Measurements from ENCODE around the gene C19orf47. TPM values are rescaled to one million over a fixed set of nuclear protein-coding genes. Genes with fewer than 3 reads are reported as not detected.

Gene C19orf47
- total and polyA plus RNA-seq, 9 donors, result 36.6 to 70.2 (median 58.5) TPM

DNA sequence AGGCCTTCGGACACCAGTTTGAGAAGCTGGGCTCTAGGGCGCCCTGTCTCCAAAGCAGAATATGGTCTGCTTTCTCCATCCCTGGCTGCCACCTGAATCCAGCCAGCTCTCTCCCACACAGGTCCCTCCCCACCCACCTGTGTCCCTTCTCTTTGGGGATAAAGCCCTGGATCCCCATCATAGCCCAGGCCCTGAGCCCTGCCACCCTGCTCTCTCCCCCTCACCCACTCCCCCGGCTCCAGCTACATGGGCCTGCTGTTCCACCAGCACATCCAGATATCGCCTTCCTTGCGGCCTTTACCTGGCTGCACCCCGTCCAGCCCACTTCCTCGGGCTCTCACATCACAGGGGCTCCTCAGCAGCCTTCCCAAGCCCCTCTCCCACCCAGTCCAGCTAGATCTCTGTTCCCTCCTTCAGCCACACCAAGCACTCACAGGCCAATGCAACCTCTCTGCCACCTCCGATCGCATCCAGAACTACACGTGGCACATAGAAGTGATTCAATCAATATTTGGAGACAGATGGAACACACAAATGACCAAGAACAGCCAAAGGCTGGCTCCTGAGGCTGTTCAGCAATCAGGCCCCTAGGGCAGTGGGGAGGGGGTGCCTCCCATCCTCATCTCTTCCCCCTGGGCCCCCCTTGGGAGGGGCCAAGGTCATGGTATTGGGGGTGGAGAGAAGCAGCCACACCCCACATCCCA is 70.7 kb downstream of the C19orf47 start:
- H3K27ac ChIP-seq (ENCODE audit: low read length), result peak overlapping the region; percentile 92
- no peaks in the 10 kb centered on the region for H3K27me3 ChIP-seq (ENCODE audit: control insufficient read depth, insufficient read depth, low read length)
- DNase-seq, result peak; percentile 22
- no peaks in the 10 kb centered on the region for H3K9me3 ChIP-seq (replicated peaks; ENCODE audit: control insufficient read depth, low read depth, low read length)
- H3K4me1 ChIP-seq (ENCODE audit: control insufficient read depth, insufficient read depth, low read length), result peaks cover 77% of the 10 kb centered on the region
- 91% methylated on average over 7 of the region's 10 CpGs for WGBS (ENCODE audit: insufficient coverage)
- H3K36me3 ChIP-seq (ENCODE audit: control insufficient read depth, insufficient read depth, low read length), result peaks cover 21% of the 10 kb centered on the region
- no peak overlapping the region for H3K4me3 ChIP-seq (ENCODE audit: low read length)

DNA sequence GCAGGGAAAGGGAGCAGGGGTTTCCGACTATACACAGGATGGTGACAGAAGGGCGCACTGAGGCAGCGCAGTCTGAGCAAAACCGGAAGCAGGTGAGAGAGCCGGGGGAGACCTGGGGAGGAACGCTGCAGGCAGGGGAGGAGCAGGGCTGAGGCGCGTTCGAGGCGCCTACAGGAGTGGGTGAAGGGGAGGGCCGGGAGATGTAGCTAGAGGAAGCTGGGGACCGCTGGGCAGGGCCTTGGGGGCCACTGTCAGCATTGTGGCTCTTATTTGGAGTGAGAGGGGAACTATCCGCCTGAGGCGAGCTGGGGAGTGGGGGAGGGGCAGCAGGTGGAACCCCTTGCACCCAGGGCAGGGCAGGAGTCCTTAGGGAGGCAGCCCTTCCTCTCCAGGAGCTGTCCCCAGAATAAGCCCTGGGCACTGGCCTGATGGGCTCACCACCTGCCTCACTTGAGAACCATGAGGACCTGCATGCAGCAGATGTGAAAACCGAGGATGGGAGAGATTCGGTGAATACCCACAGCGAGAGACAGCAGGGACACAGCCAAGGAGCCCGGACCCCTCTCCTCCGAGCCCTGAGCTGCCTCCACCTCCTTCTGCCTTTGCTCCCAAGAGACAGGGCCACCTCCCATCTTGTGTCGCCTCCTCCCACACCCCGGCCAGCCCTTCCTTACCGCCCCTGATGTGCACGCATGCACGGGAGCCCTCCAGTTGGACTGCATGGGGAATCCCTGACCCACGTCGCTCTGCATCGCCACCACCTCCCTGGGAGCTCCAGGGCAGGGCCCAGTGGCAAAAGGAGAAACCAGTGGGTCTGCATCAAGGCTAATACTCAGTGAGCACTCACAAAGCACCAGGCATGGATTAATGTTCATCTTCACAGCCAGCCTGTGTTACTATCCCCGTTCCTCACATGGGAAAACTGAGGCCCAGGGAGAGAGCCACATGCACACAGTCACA is 73.3 kb downstream of the C19orf47 start:
- Histone ChIP-seq H3K36me3 (ENCODE audit: control insufficient read depth, insufficient read depth, low read length) (peaks cover 21% of the 10 kb centered on the region), H3K9me3 (replicated peaks; ENCODE audit: control insufficient read depth, low read depth, low read length) (no peaks in the 10 kb centered on the region), H3K27me3 (ENCODE audit: control insufficient read depth, insufficient read depth, low read length) (no peaks in the 10 kb centered on the region), H3K27ac (ENCODE audit: low read length) (no peak overlapping the region), H3K4me1 (ENCODE audit: control insufficient read depth, insufficient read depth, low read length) (peaks cover 59% of the 10 kb centered on the region), H3K4me3 (ENCODE audit: low read length) (no peak overlapping the region)
- WGBS (ENCODE audit: insufficient coverage), result 57% methylated on average over 26 of the region's 28 CpGs
- no peak for DNase-seq

DNA sequence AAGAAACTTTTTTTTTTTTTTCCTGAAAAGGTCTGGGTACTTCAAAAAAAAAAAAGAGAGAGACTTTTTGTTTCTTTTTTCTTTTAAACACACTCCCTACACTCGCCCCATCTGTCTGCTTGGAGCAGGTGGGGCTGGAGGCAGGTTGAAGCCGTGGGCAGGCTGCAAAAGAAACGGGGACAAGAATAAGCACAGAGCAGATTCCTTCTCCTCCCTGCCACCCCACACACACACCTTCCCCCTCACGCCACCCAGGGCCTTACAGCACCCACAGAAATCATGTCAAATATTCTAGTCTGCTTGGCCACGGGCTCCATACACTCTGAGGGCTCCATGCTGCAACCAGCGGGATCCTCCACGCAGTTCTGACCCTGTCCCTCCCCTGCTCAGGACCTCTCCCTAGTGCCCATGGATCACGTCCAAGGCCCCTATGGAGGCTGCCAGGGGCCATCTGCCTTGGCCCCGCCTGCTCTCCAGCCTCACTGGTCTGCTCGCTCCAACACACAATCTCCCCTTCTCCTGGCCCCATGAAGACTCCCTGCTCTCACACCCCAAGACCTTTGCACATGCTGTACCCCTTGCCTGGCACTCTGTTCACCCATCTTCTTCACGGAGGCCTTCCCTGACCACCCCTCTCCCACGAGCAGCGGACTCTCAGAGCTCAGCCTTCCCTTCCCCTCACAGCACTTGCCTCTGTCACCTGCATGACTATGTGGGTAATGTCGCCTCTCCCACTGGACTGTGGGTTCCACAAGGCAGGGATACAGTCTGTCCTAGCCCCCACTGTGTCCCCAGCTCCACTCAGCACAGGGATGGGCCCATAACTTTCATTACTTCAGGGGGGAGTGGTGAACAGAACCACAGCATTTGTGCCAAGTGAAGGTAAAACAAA is 74.5 kb downstream of the C19orf47 start:
- H3K9me3 ChIP-seq (replicated peaks; ENCODE audit: control insufficient read depth, low read depth, low read length), result no peaks in the 10 kb centered on the region
- H3K4me3 ChIP-seq (ENCODE audit: low read length), result no peak overlapping the region
- 51% methylated on average over 13 of the region's 14 CpGs for WGBS (ENCODE audit: insufficient coverage)
- no peaks in the 10 kb centered on the region for H3K27me3 ChIP-seq (ENCODE audit: control insufficient read depth, insufficient read depth, low read length)
- H3K36me3 ChIP-seq (ENCODE audit: control insufficient read depth, insufficient read depth, low read length), result peaks cover 25% of the 10 kb centered on the region
- peak; percentile 21 for DNase-seq
- peaks cover 48% of the 10 kb centered on the region for H3K4me1 ChIP-seq (ENCODE audit: control insufficient read depth, insufficient read depth, low read length)
- no peak overlapping the region for H3K27ac ChIP-seq (ENCODE audit: low read length)

DNA sequence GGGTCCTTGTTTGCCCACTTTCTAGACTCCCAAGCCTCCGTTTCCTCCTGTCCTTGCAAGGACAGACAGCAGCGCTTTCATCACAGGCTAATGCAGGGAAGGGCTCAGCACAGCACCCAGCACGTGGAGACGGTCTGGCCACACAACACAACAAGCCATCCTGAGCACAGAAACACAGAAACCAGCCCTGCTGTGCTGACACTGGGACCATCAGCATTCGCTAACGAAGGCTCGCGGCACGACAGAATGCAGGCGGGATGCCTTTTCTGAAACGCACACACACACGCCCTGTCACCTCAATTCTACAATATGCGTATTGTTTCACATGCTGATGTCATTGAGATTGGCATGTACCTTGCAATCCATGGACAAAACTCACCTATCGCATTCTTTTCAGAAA is 75.9 kb downstream of the C19orf47 start:
- Histone ChIP-seq H3K36me3 (ENCODE audit: control insufficient read depth, insufficient read depth, low read length) (peaks cover 28% of the 10 kb centered on the region), H3K27ac (ENCODE audit: low read length) (no peak overlapping the region), H3K4me1 (ENCODE audit: control insufficient read depth, insufficient read depth, low read length) (peaks cover 44% of the 10 kb centered on the region), H3K4me3 (ENCODE audit: low read length) (no peak overlapping the region), H3K27me3 (ENCODE audit: control insufficient read depth, insufficient read depth, low read length) (no peaks in the 10 kb centered on the region), H3K9me3 (replicated peaks; ENCODE audit: control insufficient read depth, low read depth, low read length) (no peaks in the 10 kb centered on the region)
- no peak for DNase-seq
- WGBS (ENCODE audit: insufficient coverage), result 92% methylated on average over 8 of the region's 14 CpGs

DNA sequence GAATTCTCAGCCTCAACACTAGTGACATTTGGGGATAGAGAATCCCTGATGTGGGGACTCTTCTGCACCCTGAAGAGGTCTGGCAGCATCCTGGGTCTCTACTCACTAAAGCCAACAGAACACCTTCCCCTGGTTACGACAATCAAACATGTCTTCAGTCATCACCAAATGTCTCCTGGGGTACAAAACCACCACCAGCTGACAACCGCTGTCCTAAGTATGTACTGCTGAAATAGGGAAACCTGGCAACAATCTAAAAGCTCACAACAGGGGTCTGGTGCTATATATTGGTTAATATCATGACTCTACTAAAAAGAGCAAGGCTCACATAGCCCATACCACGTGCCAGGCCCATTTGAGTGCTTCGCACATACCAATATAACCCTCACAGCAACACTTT is 76.5 kb downstream of the C19orf47 start:
- H3K27me3 ChIP-seq (ENCODE audit: control insufficient read depth, insufficient read depth, low read length), result no peaks in the 10 kb centered on the region
- H3K27ac ChIP-seq (ENCODE audit: low read length), result no peak overlapping the region
- WGBS (ENCODE audit: insufficient coverage), result no CpG with 5 or more reads among the region's 4 CpGs
- DNase-seq, result no peak
- H3K4me3 ChIP-seq (ENCODE audit: low read length), result no peak overlapping the region
- peaks cover 28% of the 10 kb centered on the region for H3K36me3 ChIP-seq (ENCODE audit: control insufficient read depth, insufficient read depth, low read length)
- H3K4me1 ChIP-seq (ENCODE audit: control insufficient read depth, insufficient read depth, low read length), result peaks cover 45% of the 10 kb centered on the region
- H3K9me3 ChIP-seq (replicated peaks; ENCODE audit: control insufficient read depth, low read depth, low read length), result no peaks in the 10 kb centered on the region

DNA sequence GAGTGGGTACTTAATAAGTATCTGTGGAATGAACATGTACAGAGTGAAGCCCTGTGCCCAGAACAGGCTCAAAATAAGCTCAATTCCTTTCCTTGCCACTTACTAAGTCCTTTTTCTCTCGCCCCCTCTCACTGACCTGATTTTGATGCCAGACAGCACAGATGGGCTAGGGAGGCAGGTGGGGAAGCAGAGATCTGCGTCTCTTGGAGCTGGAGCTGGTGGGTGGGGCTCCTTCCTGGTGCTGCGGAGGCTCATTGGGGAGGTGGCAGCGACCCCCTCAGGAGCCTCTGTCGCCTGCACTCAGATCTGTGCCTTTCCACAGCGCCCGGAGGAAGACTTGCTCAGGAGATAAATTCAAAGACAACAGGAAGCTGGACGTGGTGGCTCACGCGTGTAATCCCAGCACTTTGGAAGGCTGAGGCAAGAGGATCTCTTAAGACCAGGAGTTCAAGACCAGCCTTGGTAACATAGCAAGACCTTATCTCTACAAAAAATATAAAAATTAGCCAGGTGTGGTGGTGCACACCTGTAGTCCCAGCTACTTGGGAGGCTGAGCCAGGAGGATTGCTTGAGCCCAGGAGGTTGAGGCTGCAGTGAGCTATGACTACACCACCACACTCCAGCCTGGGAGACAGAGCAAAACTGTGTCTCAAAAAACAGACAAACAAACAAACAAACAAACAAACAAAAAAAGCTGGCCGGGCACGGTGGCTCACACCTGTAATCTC is 77.7 kb downstream of the C19orf47 start:
- Histone ChIP-seq H3K27me3 (ENCODE audit: control insufficient read depth, insufficient read depth, low read length) (no peaks in the 10 kb centered on the region), H3K36me3 (ENCODE audit: control insufficient read depth, insufficient read depth, low read length) (peaks cover 28% of the 10 kb centered on the region), H3K4me3 (ENCODE audit: low read length) (no peak overlapping the region), H3K27ac (ENCODE audit: low read length) (no peak overlapping the region), H3K9me3 (replicated peaks; ENCODE audit: control insufficient read depth, low read depth, low read length) (no peaks in the 10 kb centered on the region), H3K4me1 (ENCODE audit: control insufficient read depth, insufficient read depth, low read length) (peaks cover 55% of the 10 kb centered on the region)
- WGBS (ENCODE audit: insufficient coverage), result 83% methylated on average over 4 of the region's 12 CpGs
- DNase-seq, result no peak

Other genes with a start within 250 kb of the C19orf47 start
- gene MAP3K10, start 157.0 kb downstream of the C19orf47 start, total RNA-seq, result 4.2 TPM
- 10 to 100 TPM in 6 of 8 donors, 1 to 10 TPM in 2; 7.4 to 12.6 (median 11.0) TPM for gene MAP3K10, start 157.0 kb downstream of the C19orf47 start, polyA plus RNA-seq (ENCODE audit: insufficient read depth in 1 of 8, insufficient read length in 8 of 8, low replicate concordance in 1 of 8)
- gene TTC9B, start 130.0 kb downstream of the C19orf47 start, total RNA-seq, result 0.09 TPM
- under 1 TPM in 5 of 8 donors, not detected in 3; 0.08 to 0.13 (median 0.12) TPM for gene TTC9B, start 130.0 kb downstream of the C19orf47 start, polyA plus RNA-seq (ENCODE audit: insufficient read depth in 1 of 8, insufficient read length in 8 of 8, low replicate concordance in 1 of 8)
- gene CCNP, start 121.7 kb downstream of the C19orf47 start, total RNA-seq, result 0.31 TPM
- gene CCNP, start 121.7 kb downstream of the C19orf47 start, polyA plus RNA-seq (ENCODE audit: insufficient read depth in 1 of 8, insufficient read length in 8 of 8, low replicate concordance in 1 of 8), result under 1 TPM; 0.23 to 0.65 (median 0.39) TPM
- 120 TPM for gene AKT2, start 63.1 kb downstream of the C19orf47 start, total RNA-seq
- 100 to 1,000 TPM; 149 to 223 (median 176) TPM for gene AKT2, start 63.1 kb downstream of the C19orf47 start, polyA plus RNA-seq (ENCODE audit: insufficient read depth in 1 of 8, insufficient read length in 8 of 8, low replicate concordance in 1 of 8)
- gene PLD3, start 298 bp upstream of the C19orf47 start, total RNA-seq, result 255 TPM
- 100 to 1,000 TPM; 193 to 271 (median 265) TPM for gene PLD3, start 298 bp upstream of the C19orf47 start, polyA plus RNA-seq (ENCODE audit: insufficient read depth in 1 of 8, insufficient read length in 8 of 8, low replicate concordance in 1 of 8)
- 0.13 TPM for gene HIPK4, start 41.8 kb upstream of the C19orf47 start, total RNA-seq
- 1 to 10 TPM; 1.2 to 3.7 (median 1.9) TPM for gene HIPK4, start 41.8 kb upstream of the C19orf47 start, polyA plus RNA-seq (ENCODE audit: insufficient read depth in 1 of 8, insufficient read length in 8 of 8, low replicate concordance in 1 of 8)
- 7.7 TPM for gene PRX, start 65.0 kb upstream of the C19orf47 start, total RNA-seq
- gene PRX, start 65.0 kb upstream of the C19orf47 start, polyA plus RNA-seq (ENCODE audit: insufficient read depth in 1 of 8, insufficient read length in 8 of 8, low replicate concordance in 1 of 8), result 1 to 10 TPM; 7.0 to 9.3 (median 7.8) TPM
- gene SERTAD1, start 77.6 kb upstream of the C19orf47 start, total RNA-seq, result 9.8 TPM
- 1 to 10 TPM; 5.7 to 9.1 (median 8.0) TPM for gene SERTAD1, start 77.6 kb upstream of the C19orf47 start, polyA plus RNA-seq (ENCODE audit: insufficient read depth in 1 of 8, insufficient read length in 8 of 8, low replicate concordance in 1 of 8)
- gene SERTAD3, start 95.9 kb upstream of the C19orf47 start, total RNA-seq, result 45.5 TPM
- gene SERTAD3, start 95.9 kb upstream of the C19orf47 start, polyA plus RNA-seq (ENCODE audit: insufficient read depth in 1 of 8, insufficient read length in 8 of 8, low replicate concordance in 1 of 8), result 10 to 100 TPM; 48.9 to 66.1 (median 54.3) TPM
- 57.9 TPM for gene BLVRB, start 117.3 kb upstream of the C19orf47 start, total RNA-seq
- 10 to 100 TPM; 41.4 to 55.7 (median 42.7) TPM for gene BLVRB, start 117.3 kb upstream of the C19orf47 start, polyA plus RNA-seq (ENCODE audit: insufficient read depth in 1 of 8, insufficient read length in 8 of 8, low replicate concordance in 1 of 8)
- gene SPTBN4, start 118.6 kb upstream of the C19orf47 start, total RNA-seq, result 0.40 TPM
- gene SPTBN4, start 118.6 kb upstream of the C19orf47 start, polyA plus RNA-seq (ENCODE audit: insufficient read depth in 1 of 8, insufficient read length in 8 of 8, low replicate concordance in 1 of 8), result under 1 TPM; 0.23 to 0.73 (median 0.50) TPM
- 8.2 TPM for gene SHKBP1, start 228.5 kb upstream of the C19orf47 start, total RNA-seq
- 10 to 100 TPM; 18.6 to 29.8 (median 21.6) TPM for gene SHKBP1, start 228.5 kb upstream of the C19orf47 start, polyA plus RNA-seq (ENCODE audit: insufficient read depth in 1 of 8, insufficient read length in 8 of 8, low replicate concordance in 1 of 8)